Tibial nerve (tissue), 4 donors: ENCODE measurements around the gene ZFYVE28. TPM values are rescaled to one million over a fixed set of nuclear protein-coding genes. Genes with fewer than 3 reads are reported as not detected.
"Not testable (repeated sequence)": the region's sequence is repeated elsewhere in the genome, so short reads cannot be mapped to it uniquely, and the experiment has no call there.

Experiments used
- DNase-seq, 2 donors: peaks; one replicate each; pipeline ENCODE4 v3.0.0-alpha.2; 2019; ENCODE audit warnings: low spot score in 2 of 2
- H3K27ac ChIP-seq, 4 donors: fragments of 200-600 bp; sonication (generic) in 3 of 4; one replicate each; pipeline ENCODE4 v1.5.1; 2017 to 2019; ENCODE audit warnings: mild to moderate bottlenecking in 1 of 4
- H3K27me3 ChIP-seq, 2 donors: fragments of 200-600 bp; sonication (generic) in 1 of 2; one replicate each; pipeline versions ENCODE4 v1.5.1 to v1.6.0; 2017 to 2019
- H3K36me3 ChIP-seq, 3 donors: fragments of 200-600 bp; sonication (generic); one replicate each; pipeline ENCODE4 v1.5.1; 2018 to 2019
- H3K4me1 ChIP-seq, 4 donors: fragments of 200-600 bp; sonication (generic) in 3 of 4; one replicate each; pipeline ENCODE4 v1.5.1; 2017 to 2019
- H3K4me3 ChIP-seq, 4 donors: fragments of 200-600 bp; sonication (generic) in 3 of 4; one replicate each; pipeline ENCODE4 v1.5.1; 2017 to 2019; ENCODE audit warnings: mild to moderate bottlenecking in 1 of 4, moderate library complexity in 1 of 4
- H3K9me3 ChIP-seq, 4 donors: fragments of 200-600 bp; sonication (generic) in 3 of 4; one replicate each; pipeline ENCODE4 v1.5.1; 2017 to 2019
- EP300 ChIP-seq, 2 donors: sonication (generic); formaldehyde crosslinking; IDR thresholded peaks; one replicate each; pipeline ENCODE4 v1.6.1; 2017; ENCODE audit warnings: antibody characterized with exemption in 2 of 2, mild to moderate bottlenecking in 1 of 2
- POLR2A ChIP-seq, 2 donors: fragments of 450-650 bp; IDR thresholded peaks; one replicate each; pipeline ENCODE4 v1.6.1; 2017; ENCODE audit warnings: antibody characterized with exemption in 2 of 2, mild to moderate bottlenecking in 2 of 2, moderate library complexity in 2 of 2
- WGBS, 2 donors: methylation state at CpG; one replicate each; pipeline ENCODE4 v1.1.5; 2018; 5-methylcytosine and 5-hydroxymethylcytosine counted together
- small RNA-seq: library from RNA; depleted of rRNA; stranded (forward); fragments of <200 nt; gene quantifications from one replicate; pipeline ENCODE3, GENCODE V24; 2016
- total RNA-seq, 4 donors: library from RNA; depleted of rRNA; stranded (reverse); fragments of >200 nt; gene quantifications; one replicate each; pipeline ENCODE4 v1.1.0, GENCODE V29; 2016
- TF ChIP-seq, protein P1 (sequence below), 5 experiments: fragments of 200-600 bp in 3 of 5; fragments of 450-650 bp in 2 of 5; sonication (generic) in 3 of 5; IDR thresholded peaks; one replicate each; pipeline ENCODE4 v1.5.1; 2016 to 2019; ENCODE audit warnings: antibody characterized with exemption in 5 of 5, mild to moderate bottlenecking in 3 of 5, moderate library complexity in 2 of 5

ZFYVE28 gene
- total RNA-seq, 4 donors from 2014 or later = 16.2 to 44.4 (median 26.5) TPM

DNA sequence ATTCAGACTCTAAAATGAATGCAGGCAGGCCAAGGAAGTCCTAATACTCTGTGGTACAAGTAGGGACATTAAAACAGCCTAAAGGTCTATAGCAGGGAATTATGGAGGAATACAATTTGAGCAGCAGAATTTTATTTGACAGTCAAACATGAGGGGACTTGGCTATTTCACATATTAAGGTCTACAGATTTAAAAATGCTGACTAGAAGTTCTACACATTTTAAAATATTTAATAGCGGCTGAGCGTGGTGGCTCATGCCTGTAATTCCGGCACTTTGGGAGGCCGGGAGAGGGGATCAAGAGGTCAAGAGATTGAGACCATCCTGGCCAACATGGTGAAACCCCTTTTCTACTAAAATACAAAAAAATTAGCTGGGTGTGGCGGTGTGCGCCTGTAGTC lies 187.4 kb downstream of the ZFYVE28 start:
- no peak for DNase-seq
- Histone ChIP-seq H3K27me3 (no peaks in the 10 kb centered on the region), H3K36me3 (peaks cover 0 to 48% (median 0%) of the 10 kb centered on the region in 3 donors), H3K4me1 (no peaks in the 10 kb centered on the region), H3K27ac (no peak overlapping the region), H3K9me3 (no peaks in the 10 kb centered on the region), H3K4me3 (no peak overlapping the region)
- TF ChIP-seq EP300 (IDR thresholded peaks at IDR 0.05) (no peak), POLR2A (IDR thresholded peaks at IDR 0.05) (no peak)
- TF ChIP-seq, protein P1, sequence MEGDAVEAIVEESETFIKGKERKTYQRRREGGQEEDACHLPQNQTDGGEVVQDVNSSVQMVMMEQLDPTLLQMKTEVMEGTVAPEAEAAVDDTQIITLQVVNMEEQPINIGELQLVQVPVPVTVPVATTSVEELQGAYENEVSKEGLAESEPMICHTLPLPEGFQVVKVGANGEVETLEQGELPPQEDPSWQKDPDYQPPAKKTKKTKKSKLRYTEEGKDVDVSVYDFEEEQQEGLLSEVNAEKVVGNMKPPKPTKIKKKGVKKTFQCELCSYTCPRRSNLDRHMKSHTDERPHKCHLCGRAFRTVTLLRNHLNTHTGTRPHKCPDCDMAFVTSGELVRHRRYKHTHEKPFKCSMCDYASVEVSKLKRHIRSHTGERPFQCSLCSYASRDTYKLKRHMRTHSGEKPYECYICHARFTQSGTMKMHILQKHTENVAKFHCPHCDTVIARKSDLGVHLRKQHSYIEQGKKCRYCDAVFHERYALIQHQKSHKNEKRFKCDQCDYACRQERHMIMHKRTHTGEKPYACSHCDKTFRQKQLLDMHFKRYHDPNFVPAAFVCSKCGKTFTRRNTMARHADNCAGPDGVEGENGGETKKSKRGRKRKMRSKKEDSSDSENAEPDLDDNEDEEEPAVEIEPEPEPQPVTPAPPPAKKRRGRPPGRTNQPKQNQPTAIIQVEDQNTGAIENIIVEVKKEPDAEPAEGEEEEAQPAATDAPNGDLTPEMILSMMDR (IDR thresholded peaks at IDR 0.05) = no peak
- WGBS, 2 donors = 97 to 99% methylated on average over 6 of the region's 6 CpGs

DNA sequence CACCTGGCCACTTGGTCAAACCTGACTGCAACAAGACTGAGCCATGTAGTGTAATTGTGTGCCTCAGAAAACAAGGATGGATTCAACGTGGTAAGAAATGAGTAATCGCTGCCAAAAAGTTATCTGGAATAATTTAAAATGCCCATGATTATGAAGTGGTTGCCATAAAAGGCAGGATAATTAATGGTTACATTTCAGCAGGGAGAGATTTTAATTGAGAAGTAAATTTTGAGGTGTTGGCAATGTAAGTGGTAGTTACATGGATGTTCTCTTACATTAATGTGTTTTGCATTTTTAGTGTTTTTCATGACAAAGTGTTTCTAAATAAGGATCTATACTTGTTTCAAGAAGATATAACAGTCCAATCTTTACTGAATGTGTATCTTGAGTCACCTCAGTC lies 192.2 kb downstream of the ZFYVE28 start:
- 79 to 81% methylated on average over 2 of the region's 2 CpGs for WGBS, 2 donors
- TF ChIP-seq POLR2A (IDR thresholded peaks at IDR 0.05) (no peak), EP300 (IDR thresholded peaks at IDR 0.05) (no peak)
- no peak overlapping the region for H3K4me3 ChIP-seq
- H3K9me3 ChIP-seq = no peaks in the 10 kb centered on the region
- no peak overlapping the region for H3K27ac ChIP-seq
- H3K4me1 ChIP-seq = no peaks in the 10 kb centered on the region
- H3K36me3 ChIP-seq = peaks cover 0 to 49% (median 0%) of the 10 kb centered on the region in 3 donors
- DNase-seq = no peak
- no peaks in the 10 kb centered on the region for H3K27me3 ChIP-seq

DNA sequence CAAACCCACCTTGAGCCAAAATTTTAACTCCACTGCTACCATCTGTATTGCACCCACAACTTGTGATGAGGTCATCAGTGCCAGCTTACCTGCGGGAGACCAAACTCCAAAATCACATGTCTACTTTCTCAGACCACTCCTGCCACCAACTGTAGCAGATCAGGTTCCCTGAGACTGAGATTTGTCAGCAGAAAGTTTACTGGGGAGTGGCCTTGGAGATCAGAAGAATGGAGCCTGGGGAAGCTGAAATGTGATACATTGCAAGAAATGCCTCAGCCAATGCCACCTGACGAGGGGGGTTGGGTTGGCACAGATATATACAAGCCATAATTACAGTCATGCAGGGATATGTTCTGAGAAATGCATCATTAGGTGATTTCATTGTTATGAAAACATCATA lies 195.6 kb downstream of the ZFYVE28 start:
- Histone ChIP-seq H3K27ac (no peak overlapping the region), H3K27me3 (no peaks in the 10 kb centered on the region), H3K4me1 (peaks cover 0 to 8% (median 0%) of the 10 kb centered on the region in 4 donors), H3K4me3 (no peak overlapping the region), H3K36me3 (peaks cover 0 to 34% (median 0%) of the 10 kb centered on the region in 3 donors), H3K9me3 (no peaks in the 10 kb centered on the region)
- TF ChIP-seq EP300 (IDR thresholded peaks at IDR 0.05) (no peak), POLR2A (IDR thresholded peaks at IDR 0.05) (no peak)
- TF ChIP-seq, protein P1 (IDR thresholded peaks at IDR 0.05) = no peak
- DNase-seq = no peak
- WGBS, 2 donors = 86 to 92% methylated on average over 2 of the region's 2 CpGs

DNA sequence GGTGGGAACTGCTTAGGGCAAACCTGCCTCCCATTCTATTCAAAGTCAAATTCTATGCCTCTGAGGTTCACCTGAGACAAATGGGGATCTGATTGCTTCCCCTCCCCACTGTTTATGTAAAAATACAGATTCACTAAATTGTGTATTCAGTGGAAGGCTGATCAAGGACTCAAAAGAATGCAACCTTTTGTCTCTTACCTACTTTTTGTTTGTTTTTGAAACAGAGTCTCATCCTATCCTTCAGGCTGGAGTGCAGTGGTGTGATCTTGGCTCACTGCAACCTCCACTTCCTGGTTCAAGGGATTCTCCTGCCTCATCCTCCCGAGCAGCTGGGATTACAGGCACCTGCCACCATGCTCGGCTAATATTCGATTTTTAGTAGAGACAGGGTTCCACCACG lies 197.1 kb downstream of the ZFYVE28 start:
- H3K27ac ChIP-seq = not testable (repeated sequence)
- WGBS, 2 donors = 53 to 56% methylated on average over 4 of the region's 4 CpGs

DNA sequence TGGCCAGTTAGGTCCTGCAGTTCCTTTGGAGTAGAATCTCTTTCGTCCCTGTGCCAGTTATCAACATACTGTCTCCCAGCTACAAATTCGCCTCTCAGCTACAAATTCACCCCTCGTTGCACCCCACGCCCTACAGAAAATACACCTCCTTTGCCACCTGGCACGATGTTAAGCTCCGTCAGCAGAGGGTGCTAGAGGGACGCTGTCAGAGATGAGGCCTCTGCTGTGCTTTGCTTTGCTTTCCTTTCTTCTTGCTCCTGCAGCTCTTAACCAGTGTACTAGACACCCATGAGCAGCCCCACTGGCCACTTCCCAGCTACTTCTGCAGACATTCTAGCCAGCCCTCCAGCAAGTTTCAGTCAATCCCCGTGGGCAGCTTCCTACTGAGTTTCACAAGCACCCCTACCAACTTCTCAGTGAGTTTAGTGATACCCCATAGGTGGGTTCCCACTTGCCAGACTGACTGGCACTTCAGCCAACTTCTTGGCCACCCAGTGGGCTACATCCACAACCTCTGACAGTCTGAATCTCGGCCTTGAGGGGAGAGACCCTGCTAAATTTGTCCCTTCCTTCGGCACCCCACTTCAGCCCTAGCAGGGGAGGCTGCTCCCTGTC lies 198.3 kb downstream of the ZFYVE28 start:
- H3K9me3 ChIP-seq = no peaks in the 10 kb centered on the region
- peak in 1 of 2 donors; percentile 28 for TF ChIP-seq EP300 (IDR thresholded peaks at IDR 0.05)
- TF ChIP-seq, protein P1 (IDR thresholded peaks at IDR 0.05) = peak; percentile 70 to 82 (median 77)
- no peak for TF ChIP-seq POLR2A (IDR thresholded peaks at IDR 0.05)
- WGBS, 2 donors = 7 to 11% methylated on average over 10 of the region's 10 CpGs
- no peak overlapping the region for H3K27ac ChIP-seq
- no peaks in the 10 kb centered on the region for H3K27me3 ChIP-seq
- peaks cover 0 to 26% (median 0%) of the 10 kb centered on the region in 3 donors for H3K36me3 ChIP-seq
- H3K4me3 ChIP-seq = no peak overlapping the region
- peak; percentile 54 to 84 for DNase-seq
- H3K4me1 ChIP-seq = peaks cover 0 to 8% (median 0%) of the 10 kb centered on the region in 4 donors

More for the DNA sequence above, 197.1 kb downstream of the ZFYVE28 start:
- H3K4me1 ChIP-seq, H3K27me3 ChIP-seq, DNase-seq, H3K4me3 ChIP-seq, H3K9me3 ChIP-seq: not testable (repeated sequence)
- peaks cover 0 to 33% (median 0%) of the 10 kb centered on the region in 3 donors for H3K36me3 ChIP-seq

Small RNA genes lying within 50 kb of the gene (small RNA-seq; reads per million reads assigned to genes)
- not detected for gene COX6B1P5

Other genes with a start within 250 kb of the ZFYVE28 start
- 10 to 100 TPM in 3 of 4 donors, 1 to 10 TPM in 1; 9.6 to 20.1 (median 17.5) TPM for gene HAUS3, start 176.5 kb downstream of the ZFYVE28 start, total RNA-seq
- 1 to 10 TPM; 3.3 to 9.6 (median 5.5) TPM for gene POLN, start 176.5 kb downstream of the ZFYVE28 start, total RNA-seq
- gene MXD4, start 156.5 kb downstream of the ZFYVE28 start, total RNA-seq = 10 to 100 TPM; 62.4 to 77.1 (median 62.9) TPM
- gene CFAP99, start 310 bp upstream of the ZFYVE28 start, total RNA-seq = not detected
- 10 to 100 TPM; 33.0 to 67.7 (median 49.3) TPM for gene RNF4, start 50.5 kb upstream of the ZFYVE28 start, total RNA-seq
- gene FAM193A, start 118.0 kb upstream of the ZFYVE28 start, total RNA-seq = 10 to 100 TPM; 28.6 to 54.6 (median 36.0) TPM